NCI-H1092 treated with DMSO at 0.1 percent for 48 hours (cell line): ENCODE data around the gene RHBDD3.

Source experiments
- DNase-seq: peaks from one replicate; lab custom pipeline; 2025; lab: John Stamatoyannopoulos, UW

Gene RHBDD3

DNA sequence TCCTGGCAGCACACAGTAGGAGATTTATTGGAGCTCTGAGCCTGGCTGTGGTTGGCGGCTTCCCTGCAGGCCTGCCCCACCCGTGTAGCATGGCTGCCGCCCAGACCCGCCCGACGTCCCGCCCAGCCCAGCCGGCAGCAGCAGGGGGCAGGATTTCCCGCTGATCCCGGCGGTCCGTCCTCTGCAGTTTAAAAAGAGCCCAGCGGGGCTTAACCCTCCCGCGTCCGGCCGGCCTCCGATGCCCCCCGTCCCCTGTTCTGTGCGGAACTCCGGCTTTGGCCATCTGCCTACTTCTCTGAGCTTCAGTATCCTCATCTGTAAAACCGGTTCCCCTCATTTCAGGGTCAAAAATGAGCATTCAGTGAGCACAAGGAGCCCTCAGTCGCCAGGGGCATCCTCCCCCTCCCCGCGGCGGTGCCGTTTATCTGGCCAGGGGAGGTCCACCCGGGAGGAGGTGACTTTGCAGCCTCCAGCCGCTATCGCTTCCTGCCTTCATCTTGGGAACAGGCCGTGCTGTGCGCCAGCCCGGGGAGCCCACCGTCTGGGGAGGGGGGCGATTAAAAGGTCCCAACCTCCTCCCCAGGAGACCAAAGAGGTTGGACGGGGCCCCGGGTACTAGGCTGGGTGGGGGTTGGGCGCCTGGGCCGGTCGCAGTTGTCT lies 38.5 kb upstream of the RHBDD3 start, which contains the start of gene GAS2L1:
GAS2L1 (plus strand) TSS at position 476 of the 660 bp plus-strand sequence. CDS start 1,456 bp downstream, outside the sequence.
- DNase-seq = no peak

DNA sequence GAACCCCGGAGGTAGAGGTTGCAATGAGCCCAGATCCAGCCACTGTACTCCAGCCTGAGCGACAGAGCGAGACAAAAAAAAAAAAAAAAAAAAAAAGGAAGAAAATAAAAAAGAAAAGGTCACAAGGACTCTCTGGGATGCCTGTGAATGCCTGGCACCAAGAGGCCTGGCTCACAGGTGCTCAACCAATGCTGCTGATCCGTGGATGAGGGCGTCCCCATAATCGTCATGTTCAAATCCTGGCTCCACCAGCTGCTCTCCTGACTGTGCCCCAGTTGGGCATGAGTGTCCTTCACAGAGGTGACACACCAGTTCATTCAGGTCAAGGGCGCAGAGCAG lies 38.0 kb upstream of the RHBDD3 start:
- no peak for DNase-seq

DNA sequence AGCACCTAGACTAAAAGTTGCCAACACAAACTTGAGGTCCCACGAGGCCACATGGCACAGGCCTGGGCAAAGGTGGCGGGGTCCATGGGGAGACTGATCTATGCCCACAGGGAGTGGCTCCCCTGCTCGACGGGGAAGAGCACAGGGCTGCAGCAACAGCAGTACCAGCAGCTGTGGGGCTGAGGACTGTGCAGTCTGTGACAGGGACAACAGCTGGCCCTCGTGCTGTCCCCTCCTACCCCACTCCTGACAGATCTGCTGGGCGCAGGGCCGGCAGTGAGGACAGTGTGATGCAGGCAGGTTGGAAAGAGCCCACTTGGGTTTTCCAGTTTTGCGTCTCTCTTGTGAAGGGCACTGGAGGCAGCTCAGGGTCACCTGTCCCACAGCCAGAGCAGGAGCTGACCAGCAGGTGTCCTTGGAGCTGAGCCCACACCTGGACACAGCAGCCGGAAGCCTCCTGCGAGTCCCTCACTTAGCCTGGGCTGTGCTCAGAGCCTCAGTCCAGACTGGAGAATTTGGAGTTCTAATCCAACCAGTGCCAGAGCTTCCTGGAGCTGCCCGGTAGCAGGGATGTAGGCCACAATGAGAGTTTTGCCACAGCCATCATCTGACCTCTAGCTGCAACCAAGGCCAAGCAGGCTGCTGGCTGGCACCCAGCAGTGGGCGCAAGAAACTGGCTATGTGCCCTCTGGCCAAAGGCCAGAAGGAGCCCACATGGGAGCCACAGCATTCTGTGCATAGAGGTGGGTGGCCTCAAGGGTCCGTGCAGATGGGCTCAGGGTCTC lies 35.1 kb upstream of the RHBDD3 start:
- peak; percentile 7 for DNase-seq

DNA sequence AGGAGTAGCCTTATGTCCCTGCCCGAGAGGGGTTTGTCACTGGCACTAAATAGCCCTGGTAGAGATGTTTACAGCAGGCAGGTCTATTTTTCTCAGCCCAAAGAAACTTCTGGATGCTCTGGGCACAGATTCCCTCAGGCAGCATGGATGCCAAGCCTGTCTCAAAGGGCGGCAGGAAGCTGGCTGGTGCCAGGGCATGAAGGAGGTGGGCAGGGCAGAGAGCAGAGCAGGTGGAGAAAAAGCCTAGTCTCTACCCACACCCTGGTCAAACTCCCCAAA lies 34.6 kb upstream of the RHBDD3 start:
- DNase-seq = no peak

DNA sequence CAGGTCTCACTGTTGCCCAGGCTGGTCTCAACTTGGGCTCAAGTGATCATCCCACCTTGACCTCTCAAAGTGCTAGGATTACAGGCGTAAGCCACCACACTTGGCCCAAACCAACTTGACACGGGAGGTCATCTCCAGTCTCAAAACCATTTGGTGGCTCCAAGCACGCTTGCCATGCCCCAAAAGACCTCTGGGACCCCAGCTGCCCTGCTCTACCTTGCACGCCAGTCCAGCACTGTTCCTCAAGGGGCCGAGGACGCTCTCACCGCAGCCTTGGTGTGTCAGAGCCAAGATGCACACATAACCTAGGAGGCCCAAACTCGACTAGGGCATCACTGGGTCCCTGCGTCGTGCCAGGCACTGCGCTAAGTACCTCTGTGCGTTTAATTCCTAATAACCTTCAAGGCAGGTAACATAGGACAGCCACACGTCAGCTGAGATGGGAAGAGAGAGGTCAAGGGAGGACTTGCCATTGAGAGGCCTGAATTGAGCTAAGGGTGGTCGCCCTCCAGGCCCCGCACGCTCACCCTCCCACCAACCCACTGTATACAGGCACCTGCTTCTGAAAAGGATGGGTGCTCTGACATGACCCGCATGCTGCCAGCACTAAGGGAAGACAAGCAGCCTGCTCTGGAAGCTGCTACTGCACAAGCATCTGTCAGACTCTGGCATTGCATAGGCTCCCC lies 34.1 kb upstream of the RHBDD3 start:
- no peak for DNase-seq

DNA sequence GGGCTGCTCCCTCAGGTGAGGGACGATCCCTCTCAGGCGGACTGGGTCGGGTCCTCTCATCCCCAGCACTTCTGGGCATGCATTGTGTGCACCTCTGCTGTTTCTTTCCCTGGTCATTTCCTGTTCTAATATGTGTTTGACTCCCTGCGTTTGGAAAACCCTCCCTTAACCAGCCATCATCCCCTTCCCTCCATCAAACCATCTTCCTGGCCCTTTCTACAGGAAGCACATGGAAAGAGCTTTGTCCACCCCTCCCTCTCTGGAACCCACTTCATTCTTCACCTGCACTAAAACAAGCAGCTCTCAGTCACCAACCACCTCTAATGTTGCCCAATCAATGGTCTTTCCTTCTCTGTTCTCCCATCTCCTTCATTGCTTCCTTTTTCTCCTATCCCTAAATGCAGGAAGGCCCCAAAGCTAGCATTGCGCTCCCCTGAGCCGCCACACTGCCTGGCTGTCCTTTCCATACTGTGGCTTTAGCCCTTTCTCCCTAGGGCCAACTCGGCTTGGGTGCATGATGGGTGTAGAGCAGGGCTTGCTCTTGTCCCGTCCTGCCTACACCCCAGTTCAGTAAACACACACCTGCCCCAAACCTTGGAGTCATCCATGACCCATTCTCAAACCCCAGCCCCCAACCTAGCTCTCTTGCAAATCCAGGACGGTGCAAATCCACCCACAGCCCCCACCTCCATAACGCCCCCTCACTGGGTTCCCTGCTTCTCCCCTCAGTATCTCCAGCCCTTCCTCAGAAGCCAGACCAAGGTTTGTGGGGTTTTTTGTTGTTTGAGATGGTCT lies 33.2 kb upstream of the RHBDD3 start:
- DNase-seq = no peak

DNA sequence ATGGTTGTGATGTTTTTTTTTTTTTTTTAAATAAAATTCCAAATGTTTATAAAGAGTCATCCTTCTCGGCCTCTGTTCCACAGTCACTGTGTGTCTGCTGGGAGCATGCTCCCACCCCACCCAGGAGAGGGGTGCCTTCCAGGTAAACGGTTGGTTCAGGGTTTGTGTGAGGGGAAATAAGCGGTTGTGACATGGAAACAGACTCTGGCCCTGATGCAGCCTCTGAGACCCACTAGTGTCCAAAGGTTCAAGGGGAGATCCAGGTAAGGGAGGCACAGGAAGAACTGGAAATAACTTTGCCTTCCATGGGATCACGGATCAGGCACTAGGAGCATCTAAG lies 32.7 kb upstream of the RHBDD3 start:
- no peak for DNase-seq

DNA sequence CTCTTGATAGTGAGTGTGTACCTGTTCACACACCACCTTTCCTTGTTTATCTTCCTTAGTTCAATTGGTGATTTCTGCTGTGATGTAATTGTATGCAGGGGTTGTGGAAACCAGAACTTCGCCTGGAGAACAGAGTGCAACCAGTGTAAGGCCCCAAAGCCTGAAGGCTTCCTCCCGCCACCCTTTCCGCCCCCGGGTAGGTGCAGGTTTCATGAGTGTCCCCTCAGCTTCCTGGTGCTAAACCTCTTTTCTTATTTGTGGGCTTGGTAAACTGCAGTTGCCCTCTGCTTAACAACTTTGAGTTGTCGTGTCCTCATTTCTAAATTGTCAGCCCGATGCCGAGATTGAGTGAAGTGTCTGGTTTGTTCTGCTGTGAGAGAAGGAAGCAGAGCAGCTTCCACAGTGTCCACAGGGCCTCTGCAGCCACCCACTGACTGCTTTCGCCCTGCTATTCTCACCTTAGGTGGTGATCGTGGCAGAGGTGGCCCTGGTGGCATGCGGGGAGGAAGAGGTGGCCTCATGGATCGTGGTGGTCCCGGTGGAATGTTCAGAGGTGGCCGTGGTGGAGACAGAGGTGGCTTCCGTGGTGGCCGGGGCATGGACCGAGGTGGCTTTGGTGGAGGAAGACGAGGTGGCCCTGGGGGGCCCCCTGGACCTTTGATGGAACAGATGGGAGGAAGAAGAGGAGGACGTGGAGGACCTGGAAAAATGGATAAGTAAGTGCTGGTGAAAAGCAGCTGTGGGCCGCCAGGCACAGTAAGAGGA lies 31.5 kb upstream of the RHBDD3 start:
- DNase-seq = no peak

DNA sequence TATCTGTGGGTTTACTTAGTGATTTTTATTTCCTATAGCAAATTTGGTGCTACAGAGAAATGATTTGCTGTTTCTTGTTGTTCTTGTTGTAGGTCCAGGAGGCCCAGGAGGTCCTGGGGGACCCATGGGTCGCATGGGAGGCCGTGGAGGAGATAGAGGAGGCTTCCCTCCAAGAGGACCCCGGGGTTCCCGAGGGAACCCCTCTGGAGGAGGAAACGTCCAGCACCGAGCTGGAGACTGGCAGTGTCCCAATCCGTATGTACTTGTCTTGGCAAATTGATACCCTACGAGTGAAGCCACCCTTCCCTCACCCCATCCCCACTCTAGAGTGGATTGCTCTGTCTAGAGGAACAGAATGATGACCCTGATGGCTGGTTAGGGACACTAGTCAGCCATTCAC lies 30.9 kb upstream of the RHBDD3 start:
- no peak for DNase-seq

DNA sequence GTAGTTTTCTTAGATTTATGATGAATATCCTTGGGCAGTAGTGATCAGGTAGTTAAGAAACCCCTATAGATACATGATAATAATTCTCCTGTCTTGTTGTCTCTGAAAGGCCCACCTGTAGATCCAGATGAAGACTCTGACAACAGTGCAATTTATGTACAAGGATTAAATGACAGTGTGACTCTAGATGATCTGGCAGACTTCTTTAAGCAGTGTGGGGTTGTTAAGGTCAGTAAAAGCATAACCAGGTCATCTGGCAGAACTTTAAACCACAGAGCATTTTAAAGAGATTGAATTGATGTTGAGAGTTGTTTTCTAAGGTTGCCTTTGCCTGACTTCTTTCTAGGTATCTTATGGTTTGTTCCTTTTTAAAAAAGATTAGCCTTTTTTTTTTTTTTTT lies 24.6 kb upstream of the RHBDD3 start:
- DNase-seq = no peak

DNA sequence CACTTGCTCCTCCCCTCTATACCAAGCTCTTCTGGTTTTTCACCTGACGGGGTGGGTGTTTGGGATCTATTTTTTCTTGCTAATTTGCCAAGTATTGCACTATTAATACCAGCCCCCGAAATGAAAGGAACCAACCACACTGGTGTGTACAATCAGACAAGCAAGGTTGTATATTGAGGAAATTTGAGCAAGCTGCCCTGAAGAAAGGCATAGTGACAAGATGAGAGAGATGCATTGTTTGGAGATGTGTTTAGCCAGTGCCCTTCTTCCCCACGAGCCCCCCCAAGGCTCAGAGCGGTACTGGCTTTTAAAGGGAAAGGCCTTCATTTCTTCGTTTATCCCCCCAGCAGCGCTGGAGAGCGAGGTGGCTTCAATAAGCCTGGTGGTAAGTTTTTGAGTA lies 23.4 kb upstream of the RHBDD3 start:
- no peak for DNase-seq

DNA sequence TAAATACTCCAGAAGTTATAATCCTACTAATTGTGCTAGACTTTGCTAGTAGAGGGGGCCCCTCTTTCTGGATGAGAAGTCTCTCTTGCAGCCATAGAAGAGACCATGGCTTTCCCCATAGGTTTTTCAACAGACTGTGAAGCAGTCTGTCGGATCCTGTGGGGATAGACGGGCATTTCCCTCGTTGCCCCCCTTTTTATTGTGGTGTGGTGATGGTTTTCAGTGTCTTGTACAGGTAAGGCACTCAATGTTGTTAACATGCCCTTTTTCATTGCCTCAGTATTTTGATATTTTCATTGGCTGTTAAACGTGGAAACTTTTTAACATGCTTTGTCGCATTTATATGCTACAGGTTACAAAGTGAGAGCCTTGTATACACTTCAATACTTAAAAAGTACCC lies 22.3 kb upstream of the RHBDD3 start:
- DNase-seq = no peak

DNA sequence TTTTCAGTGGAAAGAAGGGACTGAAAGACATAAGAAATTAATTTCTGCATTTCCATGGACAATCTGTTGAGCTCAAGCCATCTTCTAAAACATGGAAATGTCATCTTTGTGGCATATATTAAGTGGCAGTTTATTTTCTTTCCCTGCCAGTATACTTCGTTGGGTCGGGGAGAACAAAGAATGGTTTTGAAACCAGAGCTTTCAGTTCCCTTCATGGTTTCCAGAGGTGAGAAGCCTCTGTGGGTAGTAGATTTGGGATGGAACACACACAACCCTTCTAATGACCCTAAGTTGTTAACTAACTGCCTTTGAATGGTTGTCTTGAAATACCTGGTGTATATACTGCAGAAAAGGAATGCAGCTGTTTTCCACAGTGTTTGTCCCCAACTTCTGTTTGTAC lies 21.1 kb upstream of the RHBDD3 start:
- no peak for DNase-seq

DNA sequence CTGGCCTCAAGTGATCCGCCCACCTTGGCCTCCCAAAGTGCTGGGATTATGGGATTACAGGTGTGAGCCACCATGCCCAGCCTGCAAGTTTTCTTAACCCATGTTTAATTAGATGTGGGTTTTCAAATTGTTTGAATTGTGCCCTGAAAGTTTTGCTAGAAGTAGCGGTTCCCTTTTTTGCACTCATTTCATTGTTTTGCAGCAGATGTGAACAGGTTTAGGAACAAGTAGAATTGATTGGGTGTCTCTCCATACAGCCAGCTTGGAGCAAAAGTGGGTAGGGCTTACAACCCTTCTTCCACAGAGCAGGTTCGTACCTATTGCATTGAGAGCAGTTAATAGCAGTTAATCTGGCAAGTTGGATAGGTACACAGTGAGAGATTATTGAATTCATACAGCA lies 16.4 kb upstream of the RHBDD3 start:
- no peak for DNase-seq

DNA sequence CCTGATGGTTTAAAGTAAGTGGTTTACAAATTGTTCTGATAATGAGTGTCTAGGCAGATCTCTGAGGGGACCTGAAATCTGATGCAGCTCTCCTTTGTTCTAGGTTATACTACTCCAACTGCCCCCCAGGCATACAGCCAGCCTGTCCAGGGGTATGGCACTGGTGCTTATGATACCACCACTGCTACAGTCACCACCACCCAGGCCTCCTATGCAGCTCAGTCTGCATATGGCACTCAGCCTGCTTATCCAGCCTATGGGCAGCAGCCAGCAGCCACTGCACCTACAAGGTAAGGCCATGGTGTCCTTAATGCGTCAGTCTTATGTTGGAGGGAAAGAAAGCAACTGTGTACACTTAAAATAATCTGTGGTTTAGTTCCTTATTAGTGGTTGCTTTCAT lies 10.1 kb upstream of the RHBDD3 start:
- no peak for DNase-seq

DNA sequence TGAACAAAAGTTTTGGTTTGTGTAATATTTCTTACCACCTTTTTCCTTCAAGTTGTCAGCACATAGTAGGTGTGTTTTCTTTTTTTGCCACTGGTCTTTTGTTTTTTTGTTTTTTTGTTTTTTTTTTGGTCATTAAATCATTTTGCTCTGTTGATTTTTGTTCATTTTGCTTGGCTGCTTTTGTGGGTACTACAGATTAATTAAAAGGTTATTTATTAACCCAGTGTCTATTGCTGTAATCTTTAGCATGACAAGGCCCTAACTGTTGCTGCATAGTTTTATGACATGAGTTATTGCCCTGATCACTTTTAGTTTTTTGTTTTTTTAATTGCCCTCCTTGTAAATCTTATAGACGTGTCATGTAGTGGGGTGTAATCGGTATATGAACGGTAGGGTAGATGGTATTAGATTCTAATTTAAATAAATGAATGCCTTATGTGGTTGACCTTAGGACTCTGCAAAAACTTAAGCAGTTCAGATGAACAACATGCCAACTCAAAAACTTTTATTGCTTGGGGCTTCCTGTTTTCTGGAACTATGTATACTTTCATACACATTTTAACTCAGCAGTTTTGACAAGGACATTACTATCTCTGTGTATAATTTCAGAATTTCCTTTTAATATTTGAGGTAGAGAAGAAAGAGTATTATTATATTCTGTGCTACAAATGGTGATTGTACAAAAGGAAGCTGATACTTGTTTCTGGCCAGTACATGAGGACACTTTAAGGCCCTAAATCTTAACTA lies 8.2 kb upstream of the RHBDD3 start:
- DNase-seq = no peak

DNA sequence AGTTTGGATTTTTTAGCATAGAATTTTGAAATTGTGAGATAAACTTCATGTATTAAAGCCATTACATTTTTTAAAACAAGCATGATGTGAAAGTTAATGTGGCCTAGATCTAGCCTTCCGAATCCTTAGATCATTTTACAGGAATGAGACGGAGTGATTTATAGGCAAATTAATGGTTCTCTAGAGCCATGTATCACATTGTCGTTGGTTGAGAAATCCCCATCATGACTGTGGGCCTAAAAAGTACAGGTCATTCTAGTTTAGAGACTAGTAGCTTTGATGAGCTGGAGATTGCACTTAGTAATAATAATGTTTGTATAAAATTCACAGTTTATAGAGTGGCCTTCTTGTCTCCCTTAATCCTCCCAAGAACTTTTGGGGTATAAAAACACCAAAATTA lies 7.4 kb upstream of the RHBDD3 start:
- no peak for DNase-seq

DNA sequence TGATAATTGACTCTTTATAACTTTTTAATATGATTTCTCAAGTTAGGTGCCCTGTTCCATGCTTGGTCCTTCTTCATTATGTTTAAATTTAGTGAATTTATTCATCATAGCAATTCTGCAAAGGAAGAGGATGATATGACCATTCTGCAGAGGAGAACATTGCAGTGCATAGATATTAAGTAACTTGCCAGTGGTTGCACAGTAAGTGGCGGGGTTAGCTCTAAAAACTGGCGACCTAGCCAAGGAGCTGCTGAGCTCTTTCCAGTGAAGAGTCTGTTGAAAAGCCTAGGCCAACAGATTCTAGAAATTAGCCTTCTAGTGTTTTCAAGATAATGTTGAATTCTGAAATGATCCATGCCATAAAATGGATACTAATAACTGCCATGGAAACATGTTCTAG lies 4.8 kb upstream of the RHBDD3 start:
- no peak for DNase-seq

DNA sequence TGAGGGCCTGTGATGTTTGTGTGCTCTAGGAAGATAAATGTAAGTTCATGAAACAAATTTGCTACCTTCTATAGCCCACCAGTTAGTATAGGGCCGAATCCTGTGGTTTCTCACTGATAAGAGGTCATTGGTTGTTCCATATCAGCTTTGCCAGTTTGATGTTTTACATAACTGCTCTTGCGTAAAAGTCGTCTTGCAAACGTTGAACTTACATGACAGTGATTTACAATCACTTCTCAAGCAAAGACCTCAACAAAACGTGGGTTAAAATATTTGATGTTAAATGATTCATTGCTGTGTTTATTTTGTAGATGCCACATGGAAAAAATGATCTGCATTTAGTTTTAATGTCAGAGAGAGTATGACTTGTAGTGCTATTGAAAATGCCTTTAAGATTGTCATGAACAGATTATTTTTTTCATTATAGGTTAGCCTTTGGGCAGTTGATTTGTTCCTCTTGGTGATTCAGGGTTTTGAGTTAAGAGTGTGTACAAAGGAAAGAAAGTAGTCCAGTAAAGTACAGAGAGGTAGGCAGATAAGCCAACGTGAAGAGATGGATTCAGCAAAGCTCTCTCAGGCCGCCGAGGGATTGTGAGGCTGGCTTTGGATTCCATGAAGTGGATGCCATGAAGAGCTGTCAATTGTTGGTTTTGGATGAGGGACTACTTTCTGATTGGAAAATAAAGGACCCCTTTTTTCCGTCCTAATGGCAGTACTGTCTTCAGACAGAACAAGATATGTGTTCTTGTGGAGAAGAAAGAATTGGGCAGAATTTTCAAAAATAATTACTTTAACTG lies 2.9 kb upstream of the RHBDD3 start:
- no peak for DNase-seq

DNA sequence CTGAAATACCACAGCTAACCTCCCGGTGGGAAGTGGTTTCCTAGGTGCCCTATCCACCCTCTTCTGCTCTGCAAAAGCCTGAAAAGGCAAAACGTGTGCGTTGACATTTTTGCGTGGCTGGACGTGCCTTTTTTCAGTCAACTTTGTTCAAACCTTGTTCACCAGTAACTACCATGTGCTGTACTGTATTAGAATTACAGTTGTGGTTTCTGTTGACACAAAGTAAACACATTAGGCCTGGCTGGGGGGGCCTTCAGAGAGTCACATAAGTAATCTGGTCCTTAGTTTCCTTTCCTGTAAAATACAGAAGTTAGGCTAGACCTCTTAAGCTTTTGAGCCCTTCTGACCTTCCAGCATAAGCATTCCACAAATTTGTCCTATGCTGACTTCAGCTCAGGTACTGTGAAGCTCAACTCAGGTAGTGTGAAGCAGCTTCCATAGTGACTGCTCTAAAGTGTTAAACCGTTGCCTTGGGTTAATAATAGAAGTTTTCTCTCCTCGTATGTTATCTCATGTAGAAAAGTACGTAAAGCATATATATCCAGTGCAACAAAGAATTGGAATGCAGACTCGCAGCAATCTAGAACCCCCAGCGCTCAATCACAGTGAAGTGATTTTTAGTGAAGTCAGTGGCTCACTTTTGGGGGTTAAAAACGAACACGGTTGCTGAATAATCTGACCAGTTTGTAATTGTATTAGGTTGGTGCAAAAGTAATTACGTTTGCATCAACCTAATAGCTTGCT lies 2.1 kb upstream of the RHBDD3 start:
- DNase-seq = no peak
